DMS53 treated with DMSO at 0.1 percent for 48 hours (cell line): ENCODE data around the gene ADGB.
"Not testable (repeated sequence)": the region's sequence is repeated elsewhere in the genome, so short reads cannot be mapped to it uniquely, and the experiment has no call there.

ENCODE experiments used
- DNase-seq: peaks from one replicate; lab custom pipeline; 2025; ENCODE audit not compliant: unreplicated experiment; lab: John Stamatoyannopoulos, UW

ADGB gene

GRCh38 chr6:146741609-146742008, 142.8 kb downstream of the ADGB start:
- no peak for DNase-seq

GRCh38 chr6:146753306-146753705, 154.5 kb downstream of the ADGB start:
- DNase-seq, result no peak

- DNase-seq, result no peak
Observed at GRCh38 chr6:146767632-146768031, 168.9 kb downstream of the ADGB start.

DNA sequence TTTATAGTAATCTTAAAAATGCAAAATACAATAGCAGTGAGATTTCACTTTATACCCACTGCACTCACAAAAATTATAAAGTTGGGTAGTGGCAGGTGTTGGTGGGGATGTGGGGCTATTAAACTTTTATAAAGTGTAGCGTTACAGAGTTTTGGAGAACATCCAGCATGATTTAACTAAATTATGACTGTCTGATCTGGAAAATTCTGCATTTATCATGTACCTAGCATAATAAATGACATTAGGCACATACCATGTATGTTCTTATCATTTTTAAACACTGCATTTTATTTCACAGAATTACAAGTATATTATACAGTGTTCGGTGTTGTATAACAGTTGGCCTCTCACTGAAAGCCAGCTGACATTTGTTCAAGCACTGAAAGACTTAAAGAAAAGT, 169.9 kb downstream of the ADGB start:
- no peak for DNase-seq

- DNase-seq, result no peak
Observed at GRCh38 chr6:146770275-146770964, 171.6 kb downstream of the ADGB start.

- DNase-seq, result no peak
Observed at GRCh38 chr6:146770965-146771735, 172.4 kb downstream of the ADGB start.

GRCh38 chr6:146775220-146775619, 176.4 kb downstream of the ADGB start:
- peak; percentile 1 for DNase-seq

DNA sequence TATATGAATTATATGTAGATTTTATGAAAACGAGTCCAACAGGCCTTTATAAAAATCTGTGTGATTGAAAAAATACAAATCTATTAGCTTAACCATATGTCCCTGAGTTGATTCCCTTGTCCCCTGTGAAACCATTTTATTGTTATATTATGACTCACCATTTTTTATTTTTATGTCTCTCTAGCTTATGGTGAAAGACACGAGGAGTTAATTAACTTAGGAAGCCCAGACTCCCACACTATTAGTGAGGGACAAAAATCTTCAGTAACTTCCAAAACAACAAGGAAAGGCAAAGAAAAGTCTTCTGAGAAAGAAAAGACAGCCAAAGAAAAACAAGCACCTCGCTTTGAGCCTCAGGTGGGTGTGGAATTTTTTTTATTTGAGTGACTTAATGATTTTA, 183.1 kb downstream of the ADGB start:
- DNase-seq, result no peak

DNA sequence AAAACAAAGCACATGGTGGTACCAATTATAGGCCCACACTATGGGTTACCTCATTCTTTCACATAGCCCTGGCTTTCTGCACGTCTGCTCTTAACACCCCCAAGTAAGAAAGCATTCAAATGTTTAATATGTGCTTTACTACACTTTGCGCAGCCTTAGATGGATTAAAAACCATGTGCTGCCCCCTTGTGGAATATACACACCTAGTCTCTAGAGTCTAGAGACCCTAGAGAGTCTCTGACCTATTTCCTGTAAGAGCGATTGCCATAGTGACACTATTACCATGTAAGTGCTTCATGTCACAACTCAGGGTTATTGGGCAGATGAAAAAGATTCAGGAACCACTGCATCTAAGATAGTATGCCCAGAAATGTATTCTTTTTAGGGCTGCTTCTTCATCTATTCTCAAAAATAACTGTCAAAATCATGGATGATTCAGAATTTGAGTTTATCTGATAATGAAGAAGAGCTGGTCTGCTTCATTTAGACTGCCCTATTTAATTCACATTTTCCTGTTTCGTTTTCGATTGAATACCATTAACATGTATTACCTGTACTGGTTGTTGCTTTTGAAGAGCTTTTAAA, 186.3 kb downstream of the ADGB start:
- DNase-seq, result peak; percentile 35

DNA sequence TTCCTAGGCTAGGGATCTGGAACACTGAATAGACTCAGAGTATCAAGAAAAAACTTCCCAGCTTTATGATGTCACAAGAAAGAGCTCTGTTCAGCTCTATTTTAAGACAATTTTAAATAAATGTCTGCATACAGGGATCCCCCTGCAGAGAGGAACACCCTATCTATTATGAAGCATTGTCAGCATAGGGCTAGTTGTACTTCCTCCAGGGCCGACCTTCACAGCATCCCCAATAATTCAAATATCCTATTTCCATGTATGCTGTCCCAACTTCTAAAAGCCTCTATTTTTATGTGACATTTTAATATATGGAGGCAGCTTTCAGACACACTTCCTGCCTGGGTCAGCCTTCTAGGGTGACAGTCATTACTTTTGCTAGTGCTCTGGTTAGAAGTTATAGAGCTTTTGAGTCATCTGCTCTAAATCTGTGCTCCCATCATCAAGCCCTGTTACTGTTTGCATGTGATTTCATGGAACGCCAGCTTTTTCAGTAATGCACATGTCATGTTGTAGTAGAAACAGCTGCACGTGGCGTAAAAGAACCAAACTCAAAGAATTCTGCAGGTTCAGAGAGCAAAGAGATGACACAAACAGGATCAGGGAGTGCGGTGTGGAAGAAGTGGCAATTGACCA, 189.2 kb downstream of the ADGB start:
- DNase-seq, result no peak

DNA sequence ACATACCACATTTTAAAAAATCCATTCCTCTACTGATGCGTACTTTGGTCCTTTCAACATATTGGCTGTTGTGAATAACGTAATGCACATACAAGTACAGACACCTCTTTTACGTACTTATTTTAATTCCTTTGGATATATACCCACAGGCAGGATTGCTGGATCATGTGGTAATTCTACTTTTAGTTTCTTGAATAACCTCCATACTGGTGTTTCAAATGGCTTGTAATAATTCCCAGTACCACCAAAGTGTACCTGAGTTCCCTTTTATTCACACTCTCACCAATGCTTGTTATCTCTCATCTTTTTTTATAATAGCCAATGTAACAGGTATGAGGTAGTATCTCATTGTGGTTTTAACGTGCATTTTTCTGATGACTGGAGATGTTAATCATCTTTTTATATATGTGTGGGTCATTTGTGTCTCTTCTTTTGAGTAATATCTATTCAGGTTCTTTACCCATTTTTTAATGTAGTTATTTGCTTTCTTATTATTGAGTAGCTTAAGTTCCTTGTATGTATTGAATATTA, 191.9 kb downstream of the ADGB start:
- no peak for DNase-seq

GRCh38 chr6:146791930-146792329, 193.2 kb downstream of the ADGB start:
- DNase-seq, result no peak

GRCh38 chr6:146793218-146793617, 194.4 kb downstream of the ADGB start:
- DNase-seq, result not testable (repeated sequence)

- no peak for DNase-seq
Observed at GRCh38 chr6:146795479-146796133, 196.8 kb downstream of the ADGB start.

GRCh38 chr6:146803167-146803566, 204.4 kb downstream of the ADGB start:
- DNase-seq, result not testable (repeated sequence)

DNA sequence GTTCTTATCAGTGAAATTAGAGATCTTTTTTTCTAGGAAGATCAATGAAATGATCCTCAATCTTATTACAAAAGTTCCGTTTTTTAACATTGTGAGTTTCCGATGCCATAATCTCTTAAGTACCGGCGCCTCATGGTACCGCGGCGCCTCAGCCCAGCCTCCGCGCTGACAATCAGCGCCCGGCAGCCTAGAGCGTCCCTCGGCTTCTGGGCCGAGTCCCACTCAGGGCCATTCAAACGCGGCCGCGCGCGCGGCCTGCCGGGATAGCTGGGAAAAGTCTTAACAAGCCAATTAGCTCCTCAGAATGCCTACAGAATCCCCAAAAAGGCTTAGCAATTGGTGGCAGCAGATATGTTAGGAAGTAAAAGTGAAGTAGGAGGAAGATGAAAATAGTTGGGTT, 204.8 kb downstream of the ADGB start:
- DNase-seq, result no peak

- no peak for DNase-seq
Observed at GRCh38 chr6:146805546-146806325, 207.0 kb downstream of the ADGB start.

- DNase-seq, result not testable (repeated sequence)
Observed at GRCh38 chr6:146809014-146809413, 210.2 kb downstream of the ADGB start.

DNA sequence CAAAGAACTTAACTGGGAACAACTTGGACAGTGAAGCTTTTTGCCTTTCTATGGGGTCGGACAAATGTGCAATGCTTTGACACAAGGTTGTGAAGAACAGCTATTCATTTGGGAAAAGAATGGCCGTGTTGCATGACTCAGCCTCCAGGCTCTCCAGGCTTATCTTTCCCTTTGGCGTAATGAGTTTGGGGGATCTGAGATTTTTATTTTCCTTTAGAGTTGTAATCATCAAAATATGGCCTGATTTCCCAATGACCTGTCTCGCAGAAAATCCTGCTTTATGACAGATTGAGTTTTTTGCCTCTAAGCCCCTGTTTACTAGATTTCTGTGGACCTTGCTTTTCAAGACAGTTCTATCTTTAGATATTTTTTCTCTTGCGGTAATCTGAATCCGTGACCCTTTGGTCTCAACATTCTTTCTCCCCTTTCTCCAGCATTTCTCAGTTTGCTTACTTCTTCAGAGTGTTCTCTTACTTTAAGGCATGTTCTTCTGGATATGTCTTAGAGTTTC, 214.1 kb downstream of the ADGB start:
- not testable (repeated sequence) for DNase-seq

DNA sequence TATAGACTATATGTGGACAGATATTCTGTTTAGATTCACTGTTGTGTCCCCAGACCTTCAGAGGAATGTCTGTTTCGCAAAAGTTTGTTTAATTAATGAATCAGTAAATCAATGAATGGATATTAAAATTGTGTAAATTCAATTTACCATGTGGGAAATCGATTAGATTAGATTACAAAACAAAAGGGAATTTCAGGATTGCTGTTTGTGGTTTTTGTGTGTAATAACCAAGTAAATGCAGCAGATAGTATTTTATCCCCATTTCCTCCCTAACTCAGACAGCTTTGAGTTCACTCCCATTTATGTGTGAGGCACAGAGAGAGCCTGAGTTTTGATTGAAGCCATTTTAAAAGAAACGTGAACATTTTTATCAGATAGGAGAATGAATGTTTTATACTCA, 214.8 kb downstream of the ADGB start:
- no peak for DNase-seq
